H1 (cell line): Measurements from ENCODE around the gene MDFIC. TPM values are rescaled to one million over a fixed set of nuclear protein-coding genes. Genes with fewer than 3 reads are reported as not detected.

Source experiments
- CHD2 ChIP-seq: IDR thresholded peaks from 2 replicates; pipeline ENCODE4 v1.6.1; 2012; ENCODE audit warnings: low read length, improper control_type of control experiment
- JUN ChIP-seq: IDR thresholded peaks from 2 replicates; pipeline ENCODE4 v1.6.1; 2011; ENCODE audit warnings: low read depth, mild to moderate bottlenecking, improper control_type of control experiment, low read length
- KDM5A ChIP-seq: fragments of 200-600 bp; IDR thresholded peaks from 2 replicates; pipeline ENCODE4 v1.7.1; 2012; ENCODE audit warnings: mild to moderate bottlenecking, low read length, inconsistent platforms, mixed read lengths
- RFX5 ChIP-seq: IDR thresholded peaks from 2 replicates; pipeline ENCODE4 v1.6.1; 2011; ENCODE audit warnings: low read depth, low read length, improper control_type of control experiment, borderline replicate concordance
- polyA plus RNA-seq, 7 experiments: library from polyadenylated mRNA; depleted of rRNA in 3 of 7; stranded (reverse) in 5 of 7; unstranded in 2 of 7; fragments of >200 nt in 5 of 7; fragments of 200-250 nt in 2 of 7; gene quantifications; 1 replicate in 5 of 7; 2 replicates in 1 of 7; 4 replicates in 1 of 7; pipeline versions ENCODE4 v1.2.1 to v1.2.3, GENCODE V29; 2011 to 2013; ENCODE audit warnings: missing spikeins in 2 of 7, mixed read lengths in 2 of 7
- total RNA-seq: library from RNA; stranded (reverse); fragmentation: NEBNext Ultra II Directional; extraction: Animal tissue kit (Norgen Biotek cat#: 25700); gene quantifications from 2 replicates; pipeline ENCODE4 v1.2.1, GENCODE V29; 2021

MDFIC gene
- total and polyA plus RNA-seq, 2 of the 8 experiments (the other 6 are each of a cell fraction or from before 2014, with no cell fraction given): 2.3 to 11.4 TPM

GRCh38 chr7:114988755-114989375 is 67.0 kb downstream of the MDFIC start (continued):
- TF ChIP-seq RFX5: no peak
- no peak for TF ChIP-seq JUN
- no peak for TF ChIP-seq CHD2
- no peak for TF ChIP-seq KDM5A
- TF ChIP-seq, all 59 proteins: peak for 0
